ENCODE data around the gene CLASP2. TPM values are rescaled to one million over a fixed set of nuclear protein-coding genes. Genes with fewer than 3 reads are reported as not detected.
"Not testable (repeated sequence)": the region's sequence is repeated elsewhere in the genome, so short reads cannot be mapped to it uniquely, and the experiment has no call there.

Gene CLASP2
- total RNA-seq, 4 donors from 2014 or later: 26.1 to 68.7 (median 44.5) TPM

- ATAC-seq (ENCODE audit: low FRiP score): no peak
- TF ChIP-seq, protein P1, sequence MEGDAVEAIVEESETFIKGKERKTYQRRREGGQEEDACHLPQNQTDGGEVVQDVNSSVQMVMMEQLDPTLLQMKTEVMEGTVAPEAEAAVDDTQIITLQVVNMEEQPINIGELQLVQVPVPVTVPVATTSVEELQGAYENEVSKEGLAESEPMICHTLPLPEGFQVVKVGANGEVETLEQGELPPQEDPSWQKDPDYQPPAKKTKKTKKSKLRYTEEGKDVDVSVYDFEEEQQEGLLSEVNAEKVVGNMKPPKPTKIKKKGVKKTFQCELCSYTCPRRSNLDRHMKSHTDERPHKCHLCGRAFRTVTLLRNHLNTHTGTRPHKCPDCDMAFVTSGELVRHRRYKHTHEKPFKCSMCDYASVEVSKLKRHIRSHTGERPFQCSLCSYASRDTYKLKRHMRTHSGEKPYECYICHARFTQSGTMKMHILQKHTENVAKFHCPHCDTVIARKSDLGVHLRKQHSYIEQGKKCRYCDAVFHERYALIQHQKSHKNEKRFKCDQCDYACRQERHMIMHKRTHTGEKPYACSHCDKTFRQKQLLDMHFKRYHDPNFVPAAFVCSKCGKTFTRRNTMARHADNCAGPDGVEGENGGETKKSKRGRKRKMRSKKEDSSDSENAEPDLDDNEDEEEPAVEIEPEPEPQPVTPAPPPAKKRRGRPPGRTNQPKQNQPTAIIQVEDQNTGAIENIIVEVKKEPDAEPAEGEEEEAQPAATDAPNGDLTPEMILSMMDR (IDR thresholded peaks at IDR 0.05): no peak
- DNase-seq (ENCODE audit: low spot score): no peak
Measured at GRCh38 chr3:33482111-33482521, 235.9 kb downstream of the CLASP2 start.

DNA sequence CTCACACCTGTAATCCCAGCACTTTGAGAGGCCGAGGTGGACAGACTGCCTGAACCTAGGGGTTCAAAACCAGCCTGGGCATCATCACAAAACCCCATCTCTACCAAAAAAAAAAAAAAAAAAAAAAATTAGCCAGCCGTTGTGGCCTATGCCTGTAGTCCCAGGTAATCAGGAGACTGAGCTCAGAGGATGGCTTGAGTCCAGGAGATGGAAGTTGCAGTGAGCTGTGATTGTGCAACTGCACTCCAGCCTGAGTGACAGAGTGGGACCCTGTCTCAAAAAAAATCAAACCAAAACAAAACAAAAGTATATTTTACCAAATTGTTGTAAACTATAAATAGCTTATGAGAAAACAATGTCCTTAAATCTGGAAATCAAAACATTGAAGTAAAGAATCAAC is 243.2 kb downstream of the CLASP2 start:
- TF ChIP-seq, protein P1 (IDR thresholded peaks at IDR 0.05): no peak
- no peak for DNase-seq (ENCODE audit: low spot score)
- ATAC-seq (ENCODE audit: low FRiP score): no peak

DNA sequence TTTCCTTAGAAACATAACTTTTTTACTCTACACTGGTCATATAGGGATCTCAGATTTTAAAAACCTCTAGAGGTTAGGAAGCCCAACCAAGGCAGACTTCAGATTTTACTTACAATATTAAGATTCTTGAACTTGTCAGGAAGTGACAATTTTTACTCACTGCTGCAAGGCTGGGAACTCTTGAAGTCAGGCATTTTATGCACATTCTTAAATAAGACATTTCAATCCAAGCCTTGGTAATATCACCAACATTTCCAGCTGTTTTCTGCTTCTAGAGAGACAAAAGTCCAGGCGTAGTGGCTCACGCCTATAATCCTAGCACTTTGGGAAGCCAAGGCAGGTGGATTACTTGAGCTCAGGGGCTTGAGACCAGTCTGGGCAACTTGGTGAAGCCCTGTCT is 244.2 kb downstream of the CLASP2 start:
- ATAC-seq (ENCODE audit: low FRiP score) (no peak), DNase-seq (ENCODE audit: low spot score) (no peak)
- TF ChIP-seq, protein P1 (IDR thresholded peaks at IDR 0.05): no peak

- no peak for DNase-seq (ENCODE audit: low spot score)
- TF ChIP-seq, protein P1 (IDR thresholded peaks at IDR 0.05): no peak
- ATAC-seq (ENCODE audit: low FRiP score): no peak
Measured at GRCh38 chr3:33467786-33468185, 250.3 kb downstream of the CLASP2 start.

- ATAC-seq (ENCODE audit: low FRiP score) (no peak), DNase-seq (ENCODE audit: low spot score) (no peak)
- TF ChIP-seq, protein P1 (IDR thresholded peaks at IDR 0.05): no peak
Measured at GRCh38 chr3:33461097-33461496, 257.0 kb downstream of the CLASP2 start.

DNA sequence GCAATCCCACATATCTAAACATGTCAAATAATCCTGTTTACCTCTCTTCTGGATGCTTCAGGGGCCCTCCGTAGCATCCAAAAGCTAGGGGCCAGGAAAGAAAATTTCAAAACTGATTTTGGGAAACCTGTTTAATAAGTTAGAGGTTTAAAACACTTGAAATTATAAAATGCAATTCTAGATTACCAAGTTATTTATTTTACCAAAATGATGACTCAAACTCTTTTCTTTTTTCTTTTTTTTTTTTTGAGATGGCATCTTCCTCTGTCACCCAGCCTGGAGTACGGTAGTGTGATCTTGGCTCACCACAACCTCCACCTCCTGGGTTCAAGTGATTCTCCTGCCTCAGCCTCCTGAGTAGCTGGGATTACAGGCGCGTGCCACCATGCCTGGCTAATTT is 258.5 kb downstream of the CLASP2 start:
- DNase-seq (ENCODE audit: low spot score); ATAC-seq (ENCODE audit: low FRiP score): not testable (repeated sequence)

DNA sequence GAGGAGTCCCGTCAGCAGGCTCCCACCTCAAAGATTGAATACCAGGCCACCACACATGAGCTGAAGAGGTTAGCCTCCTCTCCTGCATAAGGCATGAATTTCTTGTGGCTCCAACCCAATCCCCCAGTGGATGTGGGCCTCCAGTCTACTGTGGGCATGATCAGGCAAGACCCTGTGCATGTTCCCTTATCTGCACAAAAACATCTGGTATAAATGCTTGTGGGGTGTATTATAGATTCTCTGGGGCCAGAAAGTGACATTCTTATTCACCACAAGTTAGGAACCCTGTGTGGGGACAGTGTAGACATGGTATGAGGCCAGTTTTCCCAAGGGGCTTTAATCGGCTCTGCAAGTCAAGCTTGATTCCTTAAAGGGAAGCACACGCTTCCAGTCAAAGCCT is 259.6 kb downstream of the CLASP2 start:
- TF ChIP-seq, protein P1 (IDR thresholded peaks at IDR 0.05): no peak
- no peak for ATAC-seq (ENCODE audit: low FRiP score)

DNA sequence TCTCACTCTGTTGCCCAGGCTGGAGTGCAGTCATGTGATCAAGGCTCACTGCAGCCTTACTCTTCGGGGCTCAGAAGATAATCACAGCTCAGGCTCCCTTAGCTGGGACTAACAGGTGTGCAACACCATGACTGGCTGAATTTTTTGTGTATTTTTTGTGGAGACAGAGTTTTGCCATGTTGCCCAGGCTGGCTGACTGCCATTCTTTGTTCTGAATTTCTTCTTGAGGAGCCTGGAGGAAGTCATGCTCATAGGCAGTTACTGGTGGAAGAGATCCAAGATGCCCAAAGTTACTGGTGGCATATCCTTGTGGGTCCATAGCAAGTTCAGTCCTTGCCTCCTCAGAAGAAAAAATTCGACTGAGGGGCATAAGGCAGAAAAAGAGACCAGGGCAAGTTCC is 261.3 kb downstream of the CLASP2 start:
- TF ChIP-seq, protein P1 (IDR thresholded peaks at IDR 0.05): no peak
- ATAC-seq (ENCODE audit: low FRiP score) (no peak), DNase-seq (ENCODE audit: low spot score) (no peak)

More for the DNA sequence above, 259.6 kb downstream of the CLASP2 start:
- no peak for DNase-seq (ENCODE audit: low spot score)

All from omental fat pad (tissue), 4 donors.